ENCODE results near the gene SERP2. TPM values are rescaled to one million over a fixed set of nuclear protein-coding genes. Genes with fewer than 3 reads are reported as not detected.

SERP2 gene
- total RNA-seq, 4 donors from 2014 or later, result 5.8 to 9.5 (median 7.4) TPM

DNA sequence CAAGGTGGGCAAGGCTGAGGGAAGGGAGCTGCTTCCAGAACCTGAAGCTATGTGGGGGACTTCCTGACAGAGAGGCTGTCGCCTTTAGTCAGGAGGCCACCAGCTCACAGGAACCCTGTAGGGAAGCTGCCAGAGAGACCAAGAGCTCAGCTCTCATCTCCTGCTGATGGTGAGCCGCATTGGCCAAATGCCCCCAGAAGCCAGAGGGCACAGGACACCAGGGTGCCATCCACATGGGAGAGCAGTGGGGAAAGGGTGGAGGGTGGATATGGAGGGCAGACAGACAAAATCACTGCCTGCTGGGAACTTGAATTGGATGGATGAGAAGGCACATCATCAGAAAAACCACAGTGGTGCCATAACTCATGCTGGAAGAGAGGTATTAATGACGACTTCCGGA lies 36.0 kb downstream of the SERP2 start:
- intact Hi-C loops (cut with DNase I), result no loop called here
- Histone ChIP-seq H3K27me3 (no peaks in the 10 kb centered on the region), H3K27ac (replicated peaks in 1 of 4) (no peak overlapping the region), H3K4me1 (no peaks in the 10 kb centered on the region), H3K36me3 (no peaks in the 10 kb centered on the region), H3K9me3 (no peaks in the 10 kb centered on the region), H3K4me3 (no peak overlapping the region)
- WGBS, result 85% methylated on average over 4 of the region's 4 CpGs
- no peak for TF ChIP-seq POLR2AphosphoS5 (IDR thresholded peaks at IDR 0.05)
- TF ChIP-seq POLR2A (IDR thresholded peaks at IDR 0.05; ENCODE audit: low read depth), result no peak
- TF ChIP-seq, protein P1, sequence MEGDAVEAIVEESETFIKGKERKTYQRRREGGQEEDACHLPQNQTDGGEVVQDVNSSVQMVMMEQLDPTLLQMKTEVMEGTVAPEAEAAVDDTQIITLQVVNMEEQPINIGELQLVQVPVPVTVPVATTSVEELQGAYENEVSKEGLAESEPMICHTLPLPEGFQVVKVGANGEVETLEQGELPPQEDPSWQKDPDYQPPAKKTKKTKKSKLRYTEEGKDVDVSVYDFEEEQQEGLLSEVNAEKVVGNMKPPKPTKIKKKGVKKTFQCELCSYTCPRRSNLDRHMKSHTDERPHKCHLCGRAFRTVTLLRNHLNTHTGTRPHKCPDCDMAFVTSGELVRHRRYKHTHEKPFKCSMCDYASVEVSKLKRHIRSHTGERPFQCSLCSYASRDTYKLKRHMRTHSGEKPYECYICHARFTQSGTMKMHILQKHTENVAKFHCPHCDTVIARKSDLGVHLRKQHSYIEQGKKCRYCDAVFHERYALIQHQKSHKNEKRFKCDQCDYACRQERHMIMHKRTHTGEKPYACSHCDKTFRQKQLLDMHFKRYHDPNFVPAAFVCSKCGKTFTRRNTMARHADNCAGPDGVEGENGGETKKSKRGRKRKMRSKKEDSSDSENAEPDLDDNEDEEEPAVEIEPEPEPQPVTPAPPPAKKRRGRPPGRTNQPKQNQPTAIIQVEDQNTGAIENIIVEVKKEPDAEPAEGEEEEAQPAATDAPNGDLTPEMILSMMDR (IDR thresholded peaks at IDR 0.05), result no peak
- no peak for TF ChIP-seq EP300 (IDR thresholded peaks at IDR 0.05)
- no peak for DNase-seq (ENCODE audit: extremely low spot score)

DNA sequence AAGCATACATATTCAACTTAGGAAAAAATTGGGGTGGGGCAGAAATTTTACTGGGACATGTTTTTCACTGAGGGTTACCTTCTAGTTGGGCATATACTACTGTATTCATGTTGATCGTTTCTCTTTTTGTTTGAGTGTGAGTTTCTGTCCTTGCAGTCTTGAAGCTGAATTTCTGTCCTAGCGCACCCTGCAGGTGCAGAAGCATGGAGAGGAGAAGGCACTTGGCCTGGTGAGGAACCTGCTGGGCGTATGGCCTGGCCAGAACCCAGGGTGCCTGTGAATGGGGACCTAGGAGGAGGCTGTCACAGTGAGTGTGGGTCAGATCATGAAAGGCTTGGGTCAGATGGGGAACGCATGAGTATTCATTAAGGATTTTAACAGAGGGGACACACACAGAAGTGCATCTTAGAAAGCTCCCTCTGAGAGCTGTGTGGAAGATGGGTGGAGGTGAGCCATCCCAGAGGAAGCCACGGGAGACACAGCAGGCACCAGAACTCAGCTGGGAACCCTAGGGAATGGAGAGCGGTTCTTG lies 36.8 kb downstream of the SERP2 start:
- intact Hi-C loops (cut with DNase I), result no loop called here
- 86% methylated on average over 6 of the region's 6 CpGs for WGBS
- TF ChIP-seq, protein P1 (IDR thresholded peaks at IDR 0.05), result no peak
- no peaks in the 10 kb centered on the region for H3K4me1 ChIP-seq
- no peaks in the 10 kb centered on the region for H3K36me3 ChIP-seq
- H3K9me3 ChIP-seq, result no peaks in the 10 kb centered on the region
- H3K27ac ChIP-seq (replicated peaks in 1 of 4), result no peak overlapping the region
- no peak overlapping the region for H3K4me3 ChIP-seq
- no peak for DNase-seq (ENCODE audit: extremely low spot score)
- H3K27me3 ChIP-seq, result no peaks in the 10 kb centered on the region

DNA sequence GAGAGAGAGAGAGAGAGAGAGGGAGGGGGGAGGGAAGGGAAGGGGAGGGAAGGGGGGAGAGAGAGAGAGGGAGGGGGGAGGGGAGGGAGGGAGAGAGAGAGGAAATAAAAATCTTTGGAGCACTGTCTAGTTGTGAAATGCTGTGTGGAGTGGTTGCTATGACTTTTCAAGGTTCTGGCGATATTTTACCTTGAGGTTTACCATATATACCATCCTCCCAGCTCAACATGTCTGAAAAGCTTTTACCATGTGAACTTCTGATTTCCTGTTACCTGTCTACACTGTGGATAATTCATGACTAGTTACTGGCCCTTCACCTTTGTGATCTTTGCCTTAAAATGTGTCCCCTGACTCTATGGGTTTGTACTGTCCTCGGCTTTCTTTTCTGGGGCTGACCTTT lies 38.2 kb downstream of the SERP2 start:
- WGBS, result 84% methylated on average over 2 of the region's 2 CpGs
- no peaks in the 10 kb centered on the region for H3K4me1 ChIP-seq
- intact Hi-C loops (cut with DNase I), result no loop called here
- H3K36me3 ChIP-seq, result no peaks in the 10 kb centered on the region
- H3K27me3 ChIP-seq, result no peaks in the 10 kb centered on the region
- no peak for DNase-seq (ENCODE audit: extremely low spot score)
- TF ChIP-seq POLR2AphosphoS5 (IDR thresholded peaks at IDR 0.05) (no peak), EP300 (IDR thresholded peaks at IDR 0.05) (no peak), POLR2A (IDR thresholded peaks at IDR 0.05; ENCODE audit: low read depth) (no peak)
- TF ChIP-seq, protein P1 (IDR thresholded peaks at IDR 0.05), result no peak
- H3K9me3 ChIP-seq, result no peaks in the 10 kb centered on the region
- no peak overlapping the region for H3K4me3 ChIP-seq
- H3K27ac ChIP-seq (replicated peaks in 1 of 4), result no peak overlapping the region

DNA sequence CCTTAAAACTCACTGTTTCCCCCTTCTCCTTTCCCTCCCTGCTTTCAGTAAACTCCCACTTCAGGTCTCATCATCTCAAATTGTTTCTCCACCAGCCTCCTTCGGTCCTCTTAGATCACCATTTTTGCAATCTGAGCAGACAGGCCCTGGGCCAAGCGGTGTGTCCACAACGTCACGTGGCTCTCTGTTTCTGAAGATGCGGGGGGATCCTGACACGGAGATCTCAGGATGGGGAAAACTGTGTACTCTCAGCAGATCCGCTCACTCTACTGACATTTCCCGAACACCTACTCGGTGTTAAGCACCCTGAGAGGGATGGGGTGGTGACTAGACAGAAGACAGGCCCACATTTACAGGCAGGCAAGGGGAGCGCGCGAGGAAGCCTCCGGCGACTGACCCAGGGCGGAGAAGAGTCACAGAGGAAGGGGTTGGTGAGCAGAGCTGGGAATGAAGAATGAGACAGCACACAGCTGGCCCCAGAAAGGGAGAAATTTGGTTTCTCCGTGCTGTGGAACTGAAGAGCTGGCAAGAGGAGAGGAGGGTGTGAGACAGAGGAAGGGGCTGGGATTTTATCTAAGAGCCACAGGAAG lies 38.8 kb downstream of the SERP2 start:
- no peaks in the 10 kb centered on the region for H3K36me3 ChIP-seq
- H3K9me3 ChIP-seq, result no peaks in the 10 kb centered on the region
- DNase-seq (ENCODE audit: extremely low spot score), result no peak
- H3K4me1 ChIP-seq, result no peaks in the 10 kb centered on the region
- no peak overlapping the region for H3K27ac ChIP-seq (replicated peaks in 1 of 4)
- no peak overlapping the region for H3K4me3 ChIP-seq
- 72% methylated on average over 16 of the region's 16 CpGs for WGBS
- H3K27me3 ChIP-seq, result no peaks in the 10 kb centered on the region
- TF ChIP-seq EP300 (IDR thresholded peaks at IDR 0.05) (no peak), POLR2A (IDR thresholded peaks at IDR 0.05; ENCODE audit: low read depth) (no peak), POLR2AphosphoS5 (IDR thresholded peaks at IDR 0.05) (no peak)
- TF ChIP-seq, protein P1 (IDR thresholded peaks at IDR 0.05), result no peak
- intact Hi-C loops (cut with DNase I), result no loop called here

- no peak overlapping the region for H3K4me3 ChIP-seq
- H3K4me1 ChIP-seq, result no peaks in the 10 kb centered on the region
- WGBS, result 90% methylated on average over 13 of the region's 13 CpGs
- H3K27me3 ChIP-seq, result no peaks in the 10 kb centered on the region
- H3K9me3 ChIP-seq, result no peaks in the 10 kb centered on the region
- no peak overlapping the region for H3K27ac ChIP-seq (replicated peaks in 1 of 4)
- no peak for DNase-seq (ENCODE audit: extremely low spot score)
- TF ChIP-seq POLR2A (IDR thresholded peaks at IDR 0.05; ENCODE audit: low read depth), result no peak
- no peaks in the 10 kb centered on the region for H3K36me3 ChIP-seq
- intact Hi-C loops (cut with DNase I), result no loop called here
Observed at GRCh38 chr13:44413095-44413494, 39.5 kb downstream of the SERP2 start.

Data from esophagus muscularis mucosa (tissue), 4 donors.